Stimulated activated CD8-positive, alpha-beta memory T cell treated with anti-CD3 and anti-CD28 coated beads, Interleukin-12 subunit alpha, Interleukin-12 subunit beta, amount 100 ng/mL, for 24 hours (primary cell): Measurements from ENCODE around the gene KIAA1217.

Source experiments
- DNase-seq: peaks from one replicate; pipeline ENCODE4 v3.0.0-alpha.2; 2020; ENCODE audit errors: extremely low read depth

Gene KIAA1217

DNA sequence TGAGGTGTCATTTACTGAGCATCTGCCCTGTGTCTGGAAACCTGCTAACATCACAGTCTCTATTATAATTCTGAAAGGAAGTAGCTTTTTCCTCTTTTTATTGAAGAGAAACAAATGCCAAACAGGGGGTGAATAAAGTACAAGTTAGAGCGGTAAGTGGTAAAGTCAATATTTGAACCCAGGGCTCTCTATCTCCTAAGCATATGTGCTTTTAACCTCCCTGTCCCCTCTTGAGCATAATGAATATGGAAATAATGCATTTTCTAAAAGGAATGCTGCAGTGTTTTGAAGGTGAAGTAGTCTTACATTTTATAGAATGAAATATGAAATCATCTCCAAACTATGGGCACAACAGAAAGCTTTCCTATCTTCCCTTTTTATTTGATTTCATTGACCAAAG, 196.7 kb downstream of the KIAA1217 start:
- no peak for DNase-seq

DNA sequence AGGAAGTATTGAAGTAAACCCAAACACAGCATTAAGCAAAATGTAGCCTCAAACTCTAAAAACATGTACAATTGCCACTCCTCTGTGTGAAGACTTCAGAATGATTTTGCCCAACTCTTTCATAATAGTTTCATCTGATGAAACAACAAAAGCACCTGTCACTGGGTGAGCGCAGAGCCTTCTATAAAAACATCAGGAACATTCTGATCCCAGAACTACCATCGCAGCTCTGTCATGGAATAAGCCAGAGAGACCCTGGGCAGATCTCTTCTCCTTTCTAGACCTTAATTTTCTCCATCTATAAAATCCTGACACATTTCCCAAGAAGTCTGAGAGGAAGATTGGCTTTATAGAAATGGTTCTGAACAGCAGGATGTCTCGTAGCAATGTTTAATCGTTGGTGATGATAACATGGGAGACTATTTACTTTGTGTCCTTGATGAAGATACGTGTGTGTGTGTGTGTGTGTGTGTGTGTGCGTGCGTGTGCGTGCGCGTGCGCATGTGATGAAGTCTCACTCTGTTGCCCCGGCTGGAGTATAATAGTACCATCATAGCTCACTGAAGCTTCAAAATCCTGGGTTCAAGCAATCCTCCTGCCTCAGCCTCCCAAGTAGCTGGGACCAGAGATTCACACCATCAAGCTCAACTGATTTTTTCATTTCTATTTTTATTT, 198.0 kb downstream of the KIAA1217 start:
- no peak for DNase-seq

DNA sequence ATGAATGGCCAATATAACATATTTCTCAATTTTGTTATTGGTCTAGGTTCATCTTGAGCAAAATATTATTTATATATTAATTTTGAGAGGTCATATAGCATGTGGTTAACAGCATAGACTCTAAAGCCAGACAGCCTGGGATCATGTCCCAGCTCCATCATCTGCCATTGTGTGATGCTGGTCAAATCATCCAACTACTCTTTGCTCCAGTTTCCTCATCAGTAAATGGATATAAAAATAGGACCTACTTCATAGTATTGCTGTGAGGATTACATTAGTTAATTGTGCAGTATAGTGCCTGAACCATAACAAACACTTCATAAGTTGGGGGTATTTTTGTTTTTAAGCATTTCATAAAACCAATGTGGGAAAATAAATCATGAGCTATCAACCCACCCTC, 199.0 kb downstream of the KIAA1217 start:
- no peak for DNase-seq

DNA sequence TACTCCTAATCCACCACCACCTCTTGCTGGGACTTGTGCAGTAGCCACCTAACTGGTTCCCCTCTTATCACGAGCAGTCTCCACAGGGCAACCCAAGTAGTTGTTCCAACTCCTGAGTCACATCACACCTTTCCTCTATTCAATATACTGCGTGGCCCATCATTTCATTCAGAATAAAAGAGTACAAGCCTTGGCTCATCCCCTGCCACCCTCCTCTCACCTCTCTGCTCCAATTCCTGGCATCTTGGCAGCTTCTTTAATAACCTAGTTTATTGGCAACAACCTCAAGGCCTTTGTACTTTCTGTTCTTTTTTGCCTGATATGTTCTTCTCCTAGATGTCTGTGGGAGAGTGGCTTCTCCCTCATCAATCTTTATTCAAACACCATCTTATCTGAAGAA, 199.4 kb downstream of the KIAA1217 start:
- DNase-seq: no peak

DNA sequence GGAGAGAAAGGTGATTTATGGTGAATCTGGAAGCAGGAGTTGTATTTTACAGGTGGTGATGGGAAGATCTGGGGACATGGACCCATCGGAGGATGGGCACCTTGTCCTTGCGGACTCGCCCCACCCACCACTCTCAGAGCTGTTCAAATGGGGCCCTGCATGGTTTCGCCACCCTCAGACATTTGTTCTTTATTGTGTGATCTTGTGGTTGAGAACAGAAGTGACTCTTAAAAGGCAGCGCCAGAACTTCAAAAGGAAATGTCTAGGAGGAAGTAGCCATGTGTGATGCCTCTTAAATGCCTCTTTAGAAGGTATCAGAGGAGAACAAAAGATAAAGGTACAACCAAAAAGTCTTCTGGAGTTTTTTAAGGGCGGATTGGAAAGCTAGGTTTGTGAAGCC, 205.7 kb downstream of the KIAA1217 start:
- no peak for DNase-seq

DNA sequence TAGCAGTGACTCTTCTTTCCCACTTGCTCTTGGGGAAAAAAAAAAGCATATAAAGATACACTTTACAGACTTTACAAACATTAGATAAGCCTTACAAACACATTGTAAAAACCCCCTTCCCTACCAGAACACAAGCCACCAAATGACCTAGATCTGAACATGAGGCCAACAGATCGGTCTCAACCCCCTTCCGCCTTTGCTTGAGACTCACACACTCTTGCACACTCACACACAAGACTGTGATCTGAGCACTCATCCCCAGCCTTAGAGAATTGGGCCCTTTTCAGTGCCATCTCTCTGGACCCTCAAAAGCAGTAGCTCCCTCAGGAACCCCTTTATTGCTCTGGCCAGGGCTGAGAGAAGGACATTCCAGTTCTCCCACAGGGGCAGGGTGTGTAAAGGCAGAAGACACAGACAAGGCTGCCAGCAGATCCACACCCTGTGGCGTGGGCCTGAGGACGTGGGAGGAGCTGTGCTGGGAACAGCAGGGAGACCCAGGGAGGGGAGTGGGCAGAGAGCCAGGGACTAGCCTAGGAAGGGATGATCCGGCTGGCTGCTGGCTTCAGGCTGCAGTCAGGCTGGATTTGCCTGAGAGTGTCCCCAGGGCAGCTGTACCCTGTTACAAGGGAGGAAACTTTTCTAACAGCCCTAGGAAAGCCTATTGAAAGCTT, 206.7 kb downstream of the KIAA1217 start:
- DNase-seq: no peak

DNA sequence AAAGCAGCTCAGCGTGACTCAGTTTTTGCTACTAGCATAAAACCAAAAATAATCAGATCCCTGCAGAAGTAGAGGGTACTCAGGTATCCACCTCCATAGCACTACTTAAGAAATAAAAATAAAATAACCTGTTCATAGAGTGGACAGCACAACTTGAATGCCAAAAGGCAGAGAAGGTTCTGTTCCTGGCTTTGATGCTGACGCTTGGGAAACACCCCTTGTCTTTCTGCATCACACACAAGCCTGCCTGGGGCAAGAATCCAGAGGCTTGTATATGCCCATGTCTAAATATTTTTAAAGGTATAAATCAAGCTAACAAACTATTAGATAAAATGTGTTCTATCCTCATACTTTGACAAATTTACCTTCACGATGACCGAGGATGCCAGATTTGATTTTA, 207.3 kb downstream of the KIAA1217 start:
- no peak for DNase-seq

DNA sequence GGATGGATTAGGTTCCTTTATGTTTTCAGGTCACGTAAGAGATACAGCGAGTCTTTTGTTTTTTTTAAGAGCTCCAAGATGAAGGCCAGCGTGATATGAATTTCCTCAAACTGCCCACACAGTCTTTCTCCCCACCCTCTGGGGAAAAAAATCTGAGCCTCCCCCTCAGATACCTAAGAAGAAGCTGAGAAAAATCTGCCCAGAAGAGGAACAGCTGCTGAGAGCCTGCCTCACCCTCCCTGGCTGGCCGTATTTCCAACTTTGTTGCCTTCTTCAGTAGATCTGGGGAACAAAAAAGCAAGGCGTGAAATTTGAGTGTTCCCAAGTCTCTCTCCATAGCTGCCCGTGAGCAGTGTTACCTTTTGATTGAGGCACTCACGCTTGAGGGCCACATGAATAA, 208.1 kb downstream of the KIAA1217 start:
- no peak for DNase-seq

DNA sequence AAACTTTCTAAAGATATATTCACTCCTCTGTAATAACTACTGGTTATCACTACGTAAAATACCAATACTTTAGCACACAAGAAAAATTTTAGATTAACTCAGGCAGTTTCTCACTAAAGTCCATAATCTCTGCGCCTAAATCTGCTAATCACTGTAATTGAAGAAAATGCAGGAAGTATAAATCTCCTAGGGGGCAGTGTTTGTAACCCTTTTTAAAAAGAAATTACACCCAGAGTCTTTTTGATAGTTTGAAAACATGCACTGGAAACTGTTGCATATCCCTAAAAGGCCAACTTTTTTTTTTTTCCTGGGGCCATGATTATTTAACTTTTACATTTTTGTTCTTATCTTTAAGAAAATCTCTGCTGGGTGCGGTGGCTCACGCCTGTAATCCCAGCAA, 209.6 kb downstream of the KIAA1217 start:
- DNase-seq: no peak

DNA sequence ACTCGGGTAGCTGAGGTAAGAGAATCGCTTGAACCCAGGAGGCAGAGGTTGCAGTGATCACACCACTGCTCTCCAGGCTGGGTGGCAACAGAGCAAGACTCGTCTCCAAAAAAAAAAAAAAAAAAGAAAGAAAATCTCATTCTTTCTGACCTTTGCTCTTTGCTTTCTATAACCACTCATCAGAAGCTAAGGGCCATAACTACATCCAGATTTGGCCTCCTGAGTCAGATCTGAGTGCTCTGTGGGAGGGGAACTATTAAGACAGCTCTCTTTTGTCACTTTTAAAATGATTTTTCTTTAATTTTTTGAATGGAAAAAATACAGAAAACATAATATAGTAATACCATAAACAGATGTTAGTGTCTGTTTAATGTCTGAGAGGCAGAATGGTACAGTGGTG, 210.1 kb downstream of the KIAA1217 start:
- DNase-seq: no peak

DNA sequence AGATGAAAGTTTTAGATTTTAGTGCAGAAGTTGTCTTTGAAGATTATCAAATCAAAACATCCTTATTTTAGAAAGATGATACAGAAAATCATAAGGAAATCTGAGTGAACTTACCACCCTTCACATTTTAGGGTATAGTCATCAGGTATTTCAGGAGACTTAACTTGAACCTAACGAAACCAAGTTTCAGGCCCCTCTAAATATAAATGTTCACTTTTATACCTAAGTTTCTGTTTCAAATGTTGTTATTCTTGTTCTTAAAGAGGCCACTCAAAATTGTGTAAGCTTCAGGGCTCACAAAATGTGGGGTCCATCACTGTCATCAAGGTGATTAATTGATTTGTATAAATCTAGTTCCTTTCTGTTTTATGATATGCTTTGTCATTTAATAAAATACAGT, 216.2 kb downstream of the KIAA1217 start:
- DNase-seq: no peak

DNA sequence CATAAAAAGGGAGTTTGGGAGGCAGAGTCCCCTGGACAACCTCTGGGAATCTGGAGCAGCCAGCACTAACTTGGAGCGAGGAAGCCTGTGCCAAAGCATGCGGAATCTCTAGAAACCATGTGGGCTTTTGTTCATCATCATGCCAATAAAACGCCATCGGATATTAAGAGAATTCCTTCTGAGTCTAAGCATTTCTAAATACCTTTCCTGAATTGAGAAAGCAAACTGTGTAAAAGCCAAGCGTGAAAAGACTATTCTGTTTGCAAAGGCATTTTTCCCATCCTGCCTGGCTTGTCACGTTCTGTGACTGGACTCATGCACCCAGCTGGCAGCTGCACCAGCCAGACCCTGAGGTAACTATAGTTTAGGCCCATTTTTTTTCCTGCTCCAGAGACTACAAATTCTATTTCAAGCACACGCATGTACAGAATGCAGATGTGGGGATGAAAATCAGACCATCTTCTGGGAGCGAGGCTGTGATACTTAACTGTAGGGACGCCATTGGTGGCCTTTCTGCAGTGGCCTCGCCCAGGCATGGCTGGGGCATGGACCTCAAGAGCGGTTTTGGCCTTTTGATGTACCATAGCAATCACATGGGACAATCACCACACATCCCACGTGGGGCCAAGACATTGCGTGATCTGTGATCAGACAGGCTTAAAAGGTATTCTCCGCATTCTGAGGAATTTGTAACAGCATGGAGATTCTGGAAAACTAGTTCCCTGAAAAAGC, 218.9 kb downstream of the KIAA1217 start:
- DNase-seq: no peak

DNA sequence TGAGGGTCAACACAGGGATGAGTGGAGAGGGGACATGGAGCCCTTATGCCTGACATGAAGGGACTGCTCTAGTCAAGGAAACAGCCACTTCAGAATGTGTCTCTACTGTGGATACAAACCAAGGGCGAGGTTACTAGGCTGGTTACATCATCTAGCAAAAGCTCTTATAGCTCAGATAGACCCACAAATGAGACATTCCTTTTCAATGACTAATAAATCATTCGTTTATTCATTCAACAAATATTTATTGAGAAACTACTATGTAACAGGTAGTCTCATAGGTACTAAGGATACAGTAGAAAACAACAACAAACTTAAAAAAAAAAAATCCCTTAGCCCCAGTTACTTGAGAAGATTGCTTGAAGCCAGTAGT, 219.5 kb downstream of the KIAA1217 start:
- DNase-seq: no peak

DNA sequence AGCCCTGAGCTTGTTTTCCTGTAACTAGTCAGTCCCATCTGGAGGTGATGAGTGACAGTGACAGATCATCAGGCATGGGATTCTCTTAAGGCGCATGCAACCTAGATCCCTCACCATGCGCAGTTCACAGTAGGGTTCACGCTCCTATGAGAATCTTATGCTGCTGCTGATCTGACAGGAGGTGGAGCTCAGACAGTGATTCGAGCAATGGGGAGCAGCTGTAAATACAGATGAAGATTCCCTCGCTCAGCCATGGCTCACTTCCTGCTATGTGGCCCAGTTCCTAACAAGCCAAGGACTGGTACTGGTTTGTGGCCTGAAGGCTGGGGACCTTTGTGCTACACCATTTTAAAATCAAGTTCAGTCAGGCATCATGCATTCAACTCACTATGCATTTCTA, 221.7 kb downstream of the KIAA1217 start:
- no peak for DNase-seq

DNA sequence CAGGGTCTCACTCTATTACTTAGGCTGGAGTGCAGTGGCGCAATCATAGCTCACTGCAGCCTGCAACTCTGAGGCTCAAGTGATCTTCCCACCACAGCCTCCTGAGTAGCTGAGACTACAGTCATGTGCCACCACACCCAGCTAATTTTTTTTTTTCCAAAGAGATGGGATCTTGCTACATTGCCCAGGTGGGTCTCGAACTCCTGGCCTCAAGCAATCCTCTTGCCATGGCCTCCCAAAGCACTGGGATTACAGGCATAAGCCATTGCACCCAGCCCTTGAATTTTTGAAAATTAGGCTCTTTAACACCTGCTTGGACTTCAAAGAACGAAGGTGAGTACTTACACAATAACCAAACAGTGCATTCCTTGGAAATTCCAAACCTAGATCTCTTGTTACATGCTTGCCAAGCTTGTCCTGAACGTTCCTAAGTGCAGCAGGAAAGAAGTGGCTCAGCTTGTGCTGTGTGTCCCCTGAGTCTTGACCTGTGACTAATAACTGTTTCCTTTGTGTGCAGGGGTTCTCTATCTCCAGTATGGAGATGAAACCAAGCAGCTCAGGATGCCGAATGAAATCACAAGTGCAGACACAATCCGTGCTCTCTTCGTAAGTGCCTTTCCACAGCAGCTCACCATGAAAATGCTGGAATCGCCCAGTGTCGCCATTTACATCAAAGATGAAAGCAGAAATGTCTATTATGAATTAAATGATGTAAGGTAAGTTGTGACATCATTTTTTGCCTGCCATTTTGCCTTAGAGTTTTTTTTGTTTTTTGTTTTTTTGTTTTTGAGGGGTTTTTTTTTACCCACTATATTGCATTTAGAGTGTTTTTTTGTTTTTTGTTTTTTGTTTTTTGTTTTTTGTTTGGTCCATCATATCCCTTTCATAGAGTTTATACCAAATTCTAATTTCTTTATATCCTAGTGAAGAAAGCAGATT, 223.8 kb downstream of the KIAA1217 start:
- DNase-seq: no peak

DNA sequence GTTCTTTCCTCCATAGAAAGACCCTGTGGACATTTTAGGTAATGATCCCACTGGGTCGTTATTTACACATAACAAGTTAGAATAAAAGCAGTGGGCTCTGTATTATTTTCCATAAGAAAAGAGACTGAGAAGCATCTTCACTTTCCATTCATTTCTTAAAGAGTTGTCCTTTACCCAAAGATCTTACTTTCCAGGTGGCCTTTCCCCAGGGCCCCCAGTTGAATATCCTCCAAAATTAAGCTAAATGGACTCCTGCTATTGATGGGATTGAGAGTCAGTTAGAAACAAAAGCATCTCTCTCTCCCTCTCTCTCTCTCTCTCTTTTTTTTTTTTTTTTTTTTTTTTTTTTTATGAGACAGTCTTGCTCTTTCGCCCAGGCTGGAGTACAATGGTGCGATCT, 224.8 kb downstream of the KIAA1217 start:
- no peak for DNase-seq

DNA sequence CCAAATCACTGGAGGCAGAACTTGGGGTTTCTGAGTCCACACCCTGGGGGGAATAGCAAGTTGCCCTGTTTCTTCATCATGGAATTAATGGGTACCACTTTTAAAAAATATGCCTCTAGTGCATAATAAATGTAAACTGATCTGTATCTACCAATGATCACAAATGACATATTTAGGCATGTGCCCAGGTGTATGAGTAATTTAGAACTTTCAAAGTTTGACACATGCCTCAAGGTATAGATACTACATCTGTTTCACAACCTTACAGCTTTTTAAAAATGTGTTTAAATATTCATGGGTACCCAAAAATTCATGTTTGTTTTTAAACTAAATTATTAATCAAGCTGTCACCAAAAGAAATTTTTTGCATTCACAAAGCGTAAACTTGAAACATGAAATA, 226.0 kb downstream of the KIAA1217 start:
- DNase-seq: no peak

DNA sequence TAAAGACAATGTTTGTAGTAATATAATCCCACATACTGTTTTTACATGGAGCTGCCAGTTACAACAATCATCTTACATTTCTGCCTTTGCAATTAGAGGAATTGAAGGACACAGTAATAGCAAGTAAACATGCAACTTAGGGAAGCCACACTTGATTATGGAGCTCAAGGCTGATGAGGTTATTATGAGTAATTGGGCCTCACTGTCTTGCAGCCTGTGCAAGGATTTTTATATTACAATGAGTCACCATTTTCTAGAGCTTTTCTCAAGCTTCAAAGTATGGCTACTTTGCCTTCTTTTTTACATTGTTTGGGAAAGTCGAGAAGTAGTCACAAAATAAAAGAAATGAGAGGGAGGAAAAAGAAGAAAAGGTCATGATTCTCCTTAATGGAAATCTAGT, 226.4 kb downstream of the KIAA1217 start:
- no peak for DNase-seq

DNA sequence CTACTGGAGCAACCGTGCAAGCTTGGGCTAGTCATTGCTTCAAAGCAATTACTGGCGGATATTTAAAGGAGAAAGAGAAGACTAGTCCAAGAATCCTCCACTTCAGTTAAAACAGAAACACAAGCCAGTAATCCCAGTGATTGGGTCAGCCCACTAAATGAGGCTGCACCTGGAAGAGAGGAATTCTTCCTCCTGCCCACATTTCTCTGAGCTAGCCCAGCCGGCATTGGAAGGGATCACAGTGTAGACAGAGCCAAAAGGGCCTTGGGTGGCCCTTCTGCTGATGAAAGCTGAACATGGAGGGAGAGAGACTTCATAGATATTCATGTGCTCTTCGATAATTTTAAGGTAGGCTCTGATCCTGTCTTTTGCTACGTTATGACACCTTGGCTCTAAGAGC, 228.4 kb downstream of the KIAA1217 start:
- DNase-seq: no peak

DNA sequence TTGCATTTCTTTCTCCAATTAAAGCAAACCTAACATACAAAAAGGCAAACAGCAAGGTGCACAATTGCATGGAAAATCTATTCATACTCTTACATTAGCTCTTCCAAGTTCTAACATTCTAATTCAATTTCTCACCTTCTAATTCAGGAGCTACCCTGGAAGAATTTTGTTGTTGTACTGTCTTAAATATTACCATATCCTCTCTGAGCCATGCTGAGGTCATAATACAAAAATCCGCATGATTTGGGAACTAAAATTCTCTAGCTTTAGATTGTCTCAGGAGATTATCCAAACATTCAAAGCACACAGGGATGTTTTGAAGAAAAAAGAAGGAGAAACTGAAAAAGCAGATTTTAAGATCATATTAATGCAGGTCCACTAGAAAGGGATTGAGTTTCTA, 229.9 kb downstream of the KIAA1217 start:
- DNase-seq: no peak

DNA sequence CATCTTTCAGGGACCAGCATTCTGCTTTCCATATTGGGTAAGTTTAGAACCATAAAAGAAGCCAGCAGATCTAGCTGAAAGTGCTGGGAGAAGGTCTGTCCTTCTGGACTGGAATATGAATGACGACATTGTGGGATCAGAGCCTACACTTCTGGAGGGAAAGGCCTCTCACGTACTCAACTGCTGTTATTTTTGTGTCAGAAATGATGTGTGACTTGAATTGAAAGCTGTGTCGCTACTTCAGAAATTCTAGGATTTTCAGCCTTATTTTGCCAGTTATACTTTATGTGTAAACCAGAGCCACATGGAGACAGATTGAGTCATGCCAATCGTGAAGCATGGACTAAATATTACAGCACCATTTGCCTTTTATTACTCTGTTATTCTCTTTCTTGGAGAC, 231.0 kb downstream of the KIAA1217 start:
- DNase-seq: no peak
